Testis (tissue), 2 donors: ENCODE results near the gene PHACTR3.

Experiments used
- CTCF ChIP-seq, 3 experiments: fragments of 450-650 bp in 2 of 3; fragments of 200-600 bp in 1 of 3; sonication (generic) in 1 of 3; IDR thresholded peaks; one replicate each; pipeline ENCODE4 v1.5.1; 2016 to 2019; ENCODE audit warnings: antibody characterized with exemption in 3 of 3, mild to moderate bottlenecking in 2 of 3, moderate library complexity in 1 of 3
- POLR2A ChIP-seq: fragments of 450-650 bp; IDR thresholded peaks from one replicate; pipeline ENCODE4 v1.6.1; 2017; ENCODE audit warnings: antibody characterized with exemption, mild to moderate bottlenecking, moderate library complexity

GRCh38 chr20:59575216-59575615 lies 29.1 kb upstream of the PHACTR3 start:
- TF ChIP-seq CTCF (IDR thresholded peaks at IDR 0.05) = no peak
- no peak for TF ChIP-seq POLR2A
